CD4-positive, alpha-beta T cell treated with Interleukin-6 at 100 ng/mL for 8 hours (primary cell): ENCODE measurements around the gene SLC52A3.
A peak's percentile ranks its signal among the peaks of the same experiment; 100 is the strongest.
"Not testable (repeated sequence)": the region's sequence is repeated elsewhere in the genome, so short reads cannot be mapped to it uniquely, and the experiment has no call there.

Experiments
- DNase-seq: peaks from one replicate; pipeline ENCODE4 v3.0.0-alpha.2; 2020; ENCODE audit warnings: mixed read lengths, low spot score

Gene SLC52A3

GRCh38 chr20:768426-768978, at the start of gene SLC52A3:
SLC52A3 (minus strand) TSS chr20:768500; CDS start chr20:765774, 2,726 bp downstream.
- DNase-seq, result no peak

GRCh38 chr20:815914-816606, 47.8 kb upstream of the SLC52A3 start:
- peak; percentile 63 for DNase-seq

- DNase-seq, result no peak
Measured at GRCh38 chr20:815226-815625, 46.9 kb upstream of the SLC52A3 start.

DNA sequence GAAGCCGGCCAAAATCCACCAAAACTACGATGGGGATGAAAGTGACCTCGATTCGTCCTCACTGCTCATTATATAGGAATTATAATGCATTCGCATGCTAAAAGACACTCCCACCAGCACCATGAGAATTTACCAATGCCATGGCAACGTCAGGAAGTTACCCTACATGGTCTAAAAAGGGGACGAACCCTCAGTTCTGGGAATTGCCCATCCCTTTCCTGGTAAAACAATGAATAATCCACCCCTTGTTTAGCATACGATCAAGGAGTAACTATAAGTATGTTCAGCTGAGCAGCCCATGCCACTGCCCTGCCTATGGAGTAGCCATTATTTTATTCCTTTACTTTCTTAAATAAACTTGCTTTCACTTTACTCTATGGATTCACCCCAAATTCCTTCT, 45.1 kb upstream of the SLC52A3 start:
- no peak for DNase-seq

GRCh38 chr20:812435-812814, 44.1 kb upstream of the SLC52A3 start:
- DNase-seq, result not testable (repeated sequence)

GRCh38 chr20:811776-812434, 43.6 kb upstream of the SLC52A3 start:
- not testable (repeated sequence) for DNase-seq

DNA sequence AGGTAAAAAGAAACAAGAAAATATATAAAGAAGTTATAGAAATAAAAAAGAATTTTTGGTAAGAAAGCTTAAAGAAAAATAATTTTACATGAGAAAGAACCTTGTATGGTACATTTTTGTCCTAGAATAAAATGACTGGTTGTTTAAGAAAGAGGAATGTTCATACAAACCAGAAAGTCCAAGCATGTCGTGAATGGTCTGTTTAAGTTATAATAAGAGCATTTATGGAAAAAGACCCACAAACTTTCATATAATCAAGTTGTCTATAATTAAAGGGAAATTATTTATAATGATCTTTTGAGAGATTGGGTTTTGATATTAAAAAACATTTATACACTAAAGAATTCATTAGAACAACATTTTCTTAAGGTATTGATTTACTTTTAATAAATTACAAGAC, 37.4 kb upstream of the SLC52A3 start:
- no peak for DNase-seq

GRCh38 chr20:801678-802077, 33.4 kb upstream of the SLC52A3 start:
- no peak for DNase-seq

- not testable (repeated sequence) for DNase-seq
Measured at GRCh38 chr20:800026-800425, 31.7 kb upstream of the SLC52A3 start.

- not testable (repeated sequence) for DNase-seq
Measured at GRCh38 chr20:798746-799145, 30.4 kb upstream of the SLC52A3 start.

DNA sequence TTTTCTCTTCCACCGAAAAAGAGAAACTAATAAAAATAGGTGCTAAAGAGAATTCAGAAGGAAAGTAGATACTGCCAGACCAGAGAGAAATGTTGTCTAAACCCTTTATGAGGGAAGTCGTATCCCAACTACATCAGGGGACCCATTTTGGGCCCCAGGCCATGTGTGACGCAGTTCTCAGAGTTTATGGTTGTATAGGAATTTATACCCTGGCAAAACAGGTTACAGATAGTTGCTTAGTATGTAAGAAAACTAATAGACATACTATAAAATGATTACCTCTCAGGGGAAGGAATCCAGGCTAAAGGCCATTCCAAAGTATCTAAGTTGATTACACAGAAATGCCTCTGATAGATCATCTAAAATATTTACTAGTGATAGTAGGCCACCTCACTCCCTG, 28.6 kb upstream of the SLC52A3 start:
- no peak for DNase-seq

DNA sequence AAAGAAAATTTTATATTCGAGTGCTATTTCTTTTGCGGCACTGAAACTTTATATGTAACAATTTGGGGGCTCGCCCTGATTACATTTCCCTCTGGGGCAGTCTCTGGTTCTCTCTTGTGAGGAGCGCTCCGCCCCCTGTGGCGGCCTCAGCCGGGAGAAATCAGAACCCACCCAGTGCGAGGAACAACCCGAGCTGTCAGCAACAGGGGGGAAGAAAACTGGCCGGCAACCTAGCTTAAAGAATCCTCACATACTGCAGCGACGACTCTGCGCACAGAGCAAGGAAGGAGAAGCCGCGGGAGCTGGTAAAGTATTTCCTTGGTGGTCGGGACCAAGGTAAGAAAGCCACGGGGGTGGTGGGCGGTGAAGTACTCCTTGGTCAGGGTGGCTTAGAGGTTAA, 23.9 kb upstream of the SLC52A3 start:
- DNase-seq, result no peak

GRCh38 chr20:791056-791455, 22.8 kb upstream of the SLC52A3 start:
- no peak for DNase-seq

DNA sequence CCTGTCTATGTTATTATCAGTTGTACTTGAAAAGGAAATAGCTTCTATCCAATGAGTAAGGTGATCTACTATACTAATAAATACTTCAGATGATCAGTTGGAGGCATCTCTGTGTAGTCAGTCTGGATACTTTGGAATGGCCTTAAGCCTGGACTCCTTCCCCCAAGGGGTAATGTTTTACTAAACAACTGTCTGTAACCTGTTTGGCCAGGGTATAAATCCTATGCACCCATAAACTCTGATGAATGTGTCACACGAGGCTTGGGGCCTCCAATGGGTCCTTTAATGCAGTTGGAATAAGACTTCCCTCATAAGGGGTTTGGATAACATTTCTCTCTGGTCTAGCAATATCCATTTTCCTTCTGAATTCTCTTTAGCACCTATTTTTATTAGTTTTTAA, 19.5 kb upstream of the SLC52A3 start:
- DNase-seq, result no peak

DNA sequence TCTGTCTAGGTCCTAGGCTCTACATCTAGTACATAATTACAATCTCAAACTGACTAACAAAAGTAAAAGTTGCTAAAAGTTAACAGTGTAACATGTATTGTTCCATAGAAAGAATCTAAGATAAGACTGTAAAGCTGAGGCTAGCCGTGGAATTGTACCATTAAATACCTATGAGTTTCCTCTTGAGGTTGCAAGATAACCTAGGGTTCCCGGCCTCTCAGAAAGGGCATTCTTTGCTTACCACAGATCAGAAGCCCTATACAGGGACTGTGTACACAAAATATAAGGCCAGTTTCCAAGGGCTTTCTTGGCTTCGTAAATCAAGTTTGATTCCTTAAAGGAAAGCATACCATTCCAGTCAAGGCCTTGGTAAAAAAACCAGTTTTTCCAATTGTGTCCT, 11.5 kb upstream of the SLC52A3 start:
- no peak for DNase-seq

DNA sequence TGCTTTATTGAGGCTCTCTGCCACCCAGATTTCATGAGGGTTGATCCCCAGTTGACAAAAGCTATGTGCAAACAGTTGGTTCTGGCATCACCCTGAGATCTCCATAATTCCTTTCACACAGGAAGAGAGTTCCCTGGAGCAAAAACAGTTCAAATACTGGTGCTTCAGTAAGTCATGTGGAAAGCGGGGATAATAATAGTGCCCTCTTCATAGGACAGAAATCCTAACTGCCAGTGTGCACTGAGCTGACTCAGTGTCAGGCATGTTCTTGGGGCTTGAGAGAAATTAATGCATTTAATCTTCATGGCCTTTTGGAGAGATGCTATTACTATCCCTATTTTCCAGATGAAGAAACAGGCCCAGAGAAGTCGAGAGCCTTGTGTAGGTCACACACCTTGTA, 7.9 kb upstream of the SLC52A3 start:
- DNase-seq, result no peak

GRCh38 chr20:775679-776135, 7.4 kb upstream of the SLC52A3 start:
- DNase-seq, result no peak

- DNase-seq, result no peak
Measured at GRCh38 chr20:774660-775057, 6.4 kb upstream of the SLC52A3 start.

- DNase-seq, result no peak
Measured at GRCh38 chr20:774016-774659, 5.8 kb upstream of the SLC52A3 start.

DNA sequence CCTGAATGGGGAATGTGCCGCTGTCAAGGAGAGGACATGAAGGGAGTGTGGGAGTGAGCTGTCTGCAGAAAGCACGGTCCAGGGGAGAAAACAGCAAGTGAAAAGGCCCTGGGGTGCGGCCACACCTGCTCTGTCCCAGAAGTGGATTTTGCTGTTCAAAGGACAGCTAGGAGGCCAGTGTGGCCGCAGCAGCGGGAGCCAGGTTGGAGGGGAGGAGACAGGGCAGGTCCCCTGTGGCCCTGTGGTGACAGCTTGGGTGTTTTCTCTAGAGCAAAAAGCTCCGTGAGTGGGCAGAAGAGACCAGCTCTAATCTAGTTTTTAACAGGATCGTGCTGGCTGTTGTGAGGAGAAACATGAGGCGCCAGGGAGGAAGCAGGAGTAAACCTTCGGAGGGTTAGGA, 4.5 kb upstream of the SLC52A3 start:
- DNase-seq, result no peak

DNA sequence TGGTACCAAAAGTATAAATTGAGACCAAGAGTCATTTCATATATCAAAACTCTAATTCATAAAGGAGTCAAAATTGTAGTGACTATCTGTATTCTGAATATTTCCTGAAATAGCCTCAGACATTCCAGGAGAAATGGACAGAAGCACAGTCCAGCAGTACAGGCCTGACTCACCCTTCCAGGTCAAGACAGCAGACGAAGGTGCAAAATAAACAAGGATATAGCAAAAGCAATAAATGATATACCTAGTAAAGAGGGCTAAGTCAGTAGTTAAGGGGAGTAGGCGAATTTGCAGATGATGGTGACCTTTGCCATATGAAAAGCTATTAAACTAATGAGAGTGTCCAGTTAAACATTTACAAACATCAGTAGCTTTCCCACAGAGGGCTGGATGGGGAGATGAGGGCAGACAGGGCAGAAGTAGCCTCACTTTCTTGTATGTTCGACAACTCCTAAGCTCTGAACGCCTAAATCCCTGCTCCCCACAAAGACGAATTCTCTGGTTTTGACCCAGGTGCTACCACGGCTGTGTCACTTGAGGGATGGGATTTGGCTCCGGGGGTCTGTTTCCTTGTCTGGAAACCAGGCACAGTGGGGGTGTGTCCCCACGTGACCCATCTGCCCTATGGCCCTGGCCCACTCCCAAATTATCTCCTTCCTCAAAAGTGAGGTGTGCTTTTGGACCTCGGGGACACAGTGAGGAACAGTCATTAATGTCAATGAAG, 3.6 kb upstream of the SLC52A3 start:
- no peak for DNase-seq

GRCh38 chr20:770691-771090, 2.4 kb upstream of the SLC52A3 start:
- no peak for DNase-seq
